Adrenal gland (tissue), 5 donors: ENCODE results near the gene POLR3GL.

ENCODE experiments used
- CTCF ChIP-seq, 6 experiments: fragments of 450-650 bp in 4 of 6; fragments of 200-600 bp in 2 of 6; sonication (generic) in 1 of 6; IDR thresholded peaks; 1 replicate in 5 of 6; 2 replicates in 1 of 6; pipeline versions ENCODE4 v1.5.1 to v1.8.0; 2016 to 2021; ENCODE audit warnings: antibody characterized with exemption in 6 of 6, mild to moderate bottlenecking in 2 of 6, moderate library complexity in 1 of 6
- POLR2A ChIP-seq, 2 donors: fragments of 450-650 bp; IDR thresholded peaks; one replicate each; pipeline ENCODE4 v1.6.1; 2017; ENCODE audit warnings: antibody characterized with exemption in 2 of 2, mild to moderate bottlenecking in 2 of 2, moderate library complexity in 1 of 2
- donor health status: DM: no; HTN: no; CAD: no.

GRCh38 chr1:145961425-145962156, 2.9 kb upstream of the POLR3GL start:
- TF ChIP-seq CTCF (IDR thresholded peaks at IDR 0.05) (no peak), POLR2A (IDR thresholded peaks at IDR 0.05) (no peak)
